ENCODE measurements around the gene WNT4. TPM values are rescaled to one million over a fixed set of nuclear protein-coding genes. Genes with fewer than 3 reads are reported as not detected.
A peak's percentile ranks its signal among the peaks of the same experiment; 100 is the strongest.

The WNT4 gene
- total and polyA plus RNA-seq, 9 of the 15 experiments (the other 6 are each of a cell fraction or from before 2014, with no cell fraction given), result 0.01 TPM; not detected in 8

DNA sequence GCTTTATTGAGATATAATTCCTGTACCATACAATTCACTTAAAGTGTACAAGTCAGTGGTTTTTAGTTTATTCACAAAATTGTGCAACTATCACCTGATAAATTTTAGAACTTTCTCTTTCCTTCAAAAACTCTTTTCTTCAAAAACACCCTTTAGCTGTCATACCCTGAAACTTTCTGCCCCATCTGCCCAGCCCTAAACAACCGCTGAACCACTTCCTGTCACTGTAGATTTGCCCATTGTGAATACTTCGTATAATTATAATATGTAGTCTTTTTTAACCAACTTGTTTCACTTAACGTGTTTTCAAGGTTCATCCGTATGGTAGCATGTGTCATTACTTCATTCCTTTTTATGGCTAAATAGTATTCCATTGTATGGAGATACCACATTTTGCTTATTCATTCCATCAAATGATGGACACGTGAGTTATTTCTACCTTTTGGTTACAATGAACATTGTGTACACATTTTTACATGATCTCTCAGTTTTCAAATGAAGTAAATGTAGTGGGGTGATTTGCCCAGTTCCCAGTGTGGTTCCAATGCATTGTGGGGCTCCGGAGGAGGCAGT lies 37.9 kb downstream of the WNT4 start:
- in situ Hi-C loops (cut with MboI), result no loop called here
- intact Hi-C loops (cut with micrococcal nuclease), result loop anchor here (1.0 kb wide), 1 partner anchor 311 kb away; no protein-coding TSS in a partner anchor
- no TSS peak for BruUV-seq (replicated peaks)
- H3K36me3 ChIP-seq (ENCODE audit: control insufficient read depth, insufficient read depth, low read length), result peaks cover 78% of the 10 kb centered on the region
- no peaks in the 10 kb centered on the region; a peak in 2 of 5 replicates for H3K4me1 ChIP-seq (replicated peaks in 1 of 2; ENCODE audit: control insufficient read depth in 2 of 2, insufficient read depth in 2 of 2, low read length in 2 of 2)
- ChIA-PET CTCF (ENCODE audit: low intra/inter-chr PET ratio) (interaction anchor here (1.0 to 4.1 kb wide), 5 partner anchors 26 to 311 kb away, joined by 3 to 24 read pairs (median 6); no protein-coding TSS in a partner anchor), POLR2A (interaction anchor here (0.6 to 0.9 kb wide), 2 partner anchors 12 to 16 kb away, joined by 3 to 4 read pairs; no protein-coding TSS in a partner anchor)
- H3K4me3 ChIP-seq, result no peak overlapping the region
- H4K20me1 ChIP-seq (replicated peaks; ENCODE audit: control insufficient read depth, insufficient read depth, low read length), result 0 out of 2 replicates have a peak, but pooled peaks cover 3% of the 10 kb centered on the region
- FAIRE-seq, result no peak
- no peaks in the 10 kb centered on the region; the same call in 1 of the 2 replicates for H3K9me3 ChIP-seq (replicated peaks; ENCODE audit: control insufficient read depth, insufficient read depth, low read depth, low read length)
- no peak for DNase-seq (ENCODE audit: extremely low read depth in 1 of 4, low spot score in 3 of 4)
- no peaks in the 10 kb centered on the region for H3K27me3 ChIP-seq (ENCODE audit: control insufficient read depth in 2 of 2, insufficient read depth in 2 of 2, low read length in 2 of 2)
- H3K79me2 ChIP-seq (ENCODE audit: control insufficient read depth, insufficient read depth, low read length), result peaks cover 15% of the 10 kb centered on the region; the same call in 2 of the 3 replicates
- 88% methylated on average over 6 of the region's 6 CpGs for WGBS (ENCODE audit: insufficient coverage, low coverage, missing lambda C conversion rate)
- no peaks in the 10 kb centered on the region for H3K9me1 ChIP-seq (ENCODE audit: control insufficient read depth, insufficient read depth, low read length)
- H2AFZ ChIP-seq (ENCODE audit: low read depth, low read length), result no peak overlapping the region
- H3K27ac ChIP-seq (ENCODE audit: extremely low read depth, low read depth, low read length), result no peak overlapping the region
- H3K9ac ChIP-seq (ENCODE audit: insufficient read depth in 1 of 2, low read depth in 2 of 2, low read length in 2 of 2), result no peak overlapping the region
- no peak overlapping the region for H3K4me2 ChIP-seq (ENCODE audit: insufficient read depth, low read length)
- no peak for ATAC-seq
- TF ChIP-seq PCBP1 (IDR thresholded peaks at IDR 0.05; ENCODE audit: low read depth, low read length, poor library complexity, severe bottlenecking), result no peak
- TF ChIP-seq CXXC5 (CRISPR knock-in tag; IDR thresholded peaks at IDR 0.05), result no peak
- TF ChIP-seq ZNF668 (CRISPR knock-in tag; IDR thresholded peaks at IDR 0.05), result no peak
- no peak for TF ChIP-seq PHTF2 (CRISPR knock-in tag; IDR thresholded peaks at IDR 0.05)
- TF ChIP-seq ZKSCAN3 (CRISPR knock-in tag; IDR thresholded peaks at IDR 0.05), result no peak
- no peak for TF ChIP-seq ZNF77 (CRISPR knock-in tag; IDR thresholded peaks at IDR 0.05)
- TF ChIP-seq, protein P1, sequence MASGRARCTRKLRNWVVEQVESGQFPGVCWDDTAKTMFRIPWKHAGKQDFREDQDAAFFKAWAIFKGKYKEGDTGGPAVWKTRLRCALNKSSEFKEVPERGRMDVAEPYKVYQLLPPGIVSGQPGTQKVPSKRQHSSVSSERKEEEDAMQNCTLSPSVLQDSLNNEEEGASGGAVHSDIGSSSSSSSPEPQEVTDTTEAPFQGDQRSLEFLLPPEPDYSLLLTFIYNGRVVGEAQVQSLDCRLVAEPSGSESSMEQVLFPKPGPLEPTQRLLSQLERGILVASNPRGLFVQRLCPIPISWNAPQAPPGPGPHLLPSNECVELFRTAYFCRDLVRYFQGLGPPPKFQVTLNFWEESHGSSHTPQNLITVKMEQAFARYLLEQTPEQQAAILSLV (tag; IDR thresholded peaks at IDR 0.05), result no peak
- no peak for TF ChIP-seq ZNF785 (CRISPR knock-in tag; IDR thresholded peaks at IDR 0.05)
- TF ChIP-seq, protein P2, sequence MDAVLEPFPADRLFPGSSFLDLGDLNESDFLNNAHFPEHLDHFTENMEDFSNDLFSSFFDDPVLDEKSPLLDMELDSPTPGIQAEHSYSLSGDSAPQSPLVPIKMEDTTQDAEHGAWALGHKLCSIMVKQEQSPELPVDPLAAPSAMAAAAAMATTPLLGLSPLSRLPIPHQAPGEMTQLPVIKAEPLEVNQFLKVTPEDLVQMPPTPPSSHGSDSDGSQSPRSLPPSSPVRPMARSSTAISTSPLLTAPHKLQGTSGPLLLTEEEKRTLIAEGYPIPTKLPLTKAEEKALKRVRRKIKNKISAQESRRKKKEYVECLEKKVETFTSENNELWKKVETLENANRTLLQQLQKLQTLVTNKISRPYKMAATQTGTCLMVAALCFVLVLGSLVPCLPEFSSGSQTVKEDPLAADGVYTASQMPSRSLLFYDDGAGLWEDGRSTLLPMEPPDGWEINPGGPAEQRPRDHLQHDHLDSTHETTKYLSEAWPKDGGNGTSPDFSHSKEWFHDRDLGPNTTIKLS (IDR thresholded peaks at IDR 0.05; ENCODE audit: borderline replicate concordance, low read depth), result no peak
- peak; percentile 79; the same call in 1 of the 2 replicates for TF ChIP-seq ZNF24 (IDR thresholded peaks at IDR 0.05)
- TF ChIP-seq PHF20 (IDR thresholded peaks at IDR 0.05; ENCODE audit: partially characterized antibody), result peak; percentile 23
- TF ChIP-seq PHB (CRISPR knock-in tag; IDR thresholded peaks at IDR 0.05), result no peak
- no peak for TF ChIP-seq BDP1 (IDR thresholded peaks at IDR 0.05; ENCODE audit: insufficient read depth, insufficient read length)
- no peak for TF ChIP-seq ILK (tag; IDR thresholded peaks at IDR 0.05; ENCODE audit: borderline replicate concordance, low read depth)
- TF ChIP-seq RCOR1 (IDR thresholded peaks at IDR 0.05; ENCODE audit: borderline replicate concordance in 1 of 2, low read depth in 2 of 2, low read length in 2 of 2), result 0 out of 4 replicates have a peak, but pooled peaks of 1 of the 2 experiments have one; percentile 17
- TF ChIP-seq, protein P3, sequence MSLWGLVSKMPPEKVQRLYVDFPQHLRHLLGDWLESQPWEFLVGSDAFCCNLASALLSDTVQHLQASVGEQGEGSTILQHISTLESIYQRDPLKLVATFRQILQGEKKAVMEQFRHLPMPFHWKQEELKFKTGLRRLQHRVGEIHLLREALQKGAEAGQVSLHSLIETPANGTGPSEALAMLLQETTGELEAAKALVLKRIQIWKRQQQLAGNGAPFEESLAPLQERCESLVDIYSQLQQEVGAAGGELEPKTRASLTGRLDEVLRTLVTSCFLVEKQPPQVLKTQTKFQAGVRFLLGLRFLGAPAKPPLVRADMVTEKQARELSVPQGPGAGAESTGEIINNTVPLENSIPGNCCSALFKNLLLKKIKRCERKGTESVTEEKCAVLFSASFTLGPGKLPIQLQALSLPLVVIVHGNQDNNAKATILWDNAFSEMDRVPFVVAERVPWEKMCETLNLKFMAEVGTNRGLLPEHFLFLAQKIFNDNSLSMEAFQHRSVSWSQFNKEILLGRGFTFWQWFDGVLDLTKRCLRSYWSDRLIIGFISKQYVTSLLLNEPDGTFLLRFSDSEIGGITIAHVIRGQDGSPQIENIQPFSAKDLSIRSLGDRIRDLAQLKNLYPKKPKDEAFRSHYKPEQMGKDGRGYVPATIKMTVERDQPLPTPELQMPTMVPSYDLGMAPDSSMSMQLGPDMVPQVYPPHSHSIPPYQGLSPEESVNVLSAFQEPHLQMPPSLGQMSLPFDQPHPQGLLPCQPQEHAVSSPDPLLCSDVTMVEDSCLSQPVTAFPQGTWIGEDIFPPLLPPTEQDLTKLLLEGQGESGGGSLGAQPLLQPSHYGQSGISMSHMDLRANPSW (CRISPR knock-in tag; IDR thresholded peaks at IDR 0.05), result no peak
- no peak for TF ChIP-seq ZNF133 (CRISPR knock-in tag; IDR thresholded peaks at IDR 0.05)
- no peak for TF ChIP-seq HMG20A (CRISPR knock-in tag; conservative IDR thresholded peaks at IDR 0.05)
- no peak for TF ChIP-seq ZNF384 (IDR thresholded peaks at IDR 0.05; ENCODE audit: low read depth, low read length)
- no peak for TF ChIP-seq ESRRB (CRISPR knock-in tag; IDR thresholded peaks at IDR 0.05; ENCODE audit: borderline replicate concordance)
